HG03469 (cell line): ENCODE data around the gene SH3PXD2B.

ENCODE experiments used
- ATAC-seq: cut with Tn5 transposase; IDR thresholded peaks from one replicate; pipeline ENCODE4 v1.9.1; 2021; ENCODE audit warnings: mild to moderate bottlenecking, moderate library complexity, moderate number of reproducible peaks; ENCODE audit not compliant: unreplicated experiment

SH3PXD2B gene

DNA sequence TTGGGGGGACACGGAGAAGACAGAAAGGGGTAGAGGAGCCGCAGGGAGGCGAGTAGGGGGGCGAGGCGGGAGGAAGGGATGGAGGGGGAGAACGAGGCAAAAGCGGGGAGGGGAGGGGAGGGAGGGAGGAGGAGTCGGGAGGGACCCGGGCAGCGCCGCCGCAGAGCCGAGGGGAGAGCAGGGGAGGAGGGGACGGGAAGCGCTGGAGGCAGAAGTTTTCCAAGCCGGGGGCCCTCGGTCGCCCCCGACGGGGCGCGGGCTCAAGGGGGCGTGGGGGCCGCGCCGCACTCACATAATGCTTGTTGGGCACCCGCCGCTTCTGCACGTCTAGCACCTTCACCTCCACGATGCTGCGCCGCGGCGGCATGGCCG is 353 bp downstream of the SH3PXD2B start:
- ATAC-seq = no peak

GRCh38 chr5:172453206-172453985 is 929 bp downstream of the SH3PXD2B start:
- no peak for ATAC-seq

- no peak for ATAC-seq
Measured at GRCh38 chr5:172452398-172453205, 1.7 kb downstream of the SH3PXD2B start.

GRCh38 chr5:172451771-172452197 is 2.5 kb downstream of the SH3PXD2B start:
- no peak for ATAC-seq

GRCh38 chr5:172450861-172451695 is 3.2 kb downstream of the SH3PXD2B start:
- ATAC-seq = no peak

- ATAC-seq = no peak
Measured at GRCh38 chr5:172450453-172450852, 3.9 kb downstream of the SH3PXD2B start.

- no peak for ATAC-seq
Measured at GRCh38 chr5:172448999-172449398, 5.3 kb downstream of the SH3PXD2B start.

GRCh38 chr5:172447646-172448365 is 6.5 kb downstream of the SH3PXD2B start:
- ATAC-seq = no peak

DNA sequence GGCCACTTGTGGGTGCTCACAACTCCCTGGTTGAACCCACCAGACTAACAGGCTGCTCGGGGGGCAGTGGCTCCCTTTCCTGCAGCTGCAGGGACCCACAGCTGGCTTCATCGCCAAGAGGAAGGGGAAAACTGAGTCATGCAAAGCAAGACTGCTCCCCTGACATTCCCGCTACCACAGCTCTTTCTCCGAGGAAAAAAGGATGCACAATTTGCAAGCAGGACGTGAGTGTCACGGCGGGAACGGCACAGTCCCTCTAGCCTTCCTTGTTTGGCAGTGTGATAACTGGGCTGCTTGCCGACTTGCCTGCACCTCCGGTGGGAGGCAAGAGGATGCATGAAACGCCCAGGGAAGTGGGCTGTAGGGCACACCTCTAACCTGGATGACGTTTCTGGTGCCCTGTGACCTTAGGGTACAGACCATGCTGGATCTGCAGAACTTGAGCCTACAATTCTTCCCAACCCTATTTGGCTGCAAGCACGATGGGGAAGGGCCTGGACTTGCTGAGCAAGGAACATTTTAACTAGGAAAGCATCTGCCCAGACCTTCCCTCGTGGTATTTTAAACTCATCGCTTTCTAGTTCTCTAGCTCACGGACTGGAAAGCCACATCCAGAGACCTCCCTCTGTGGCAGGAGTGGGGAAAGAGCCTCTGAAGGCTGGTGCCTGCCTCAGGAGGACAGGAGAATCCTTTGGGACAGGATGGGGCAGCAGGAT is 7.8 kb downstream of the SH3PXD2B start:
- no peak for ATAC-seq

- ATAC-seq = no peak
Measured at GRCh38 chr5:172445866-172446265, 8.5 kb downstream of the SH3PXD2B start.

DNA sequence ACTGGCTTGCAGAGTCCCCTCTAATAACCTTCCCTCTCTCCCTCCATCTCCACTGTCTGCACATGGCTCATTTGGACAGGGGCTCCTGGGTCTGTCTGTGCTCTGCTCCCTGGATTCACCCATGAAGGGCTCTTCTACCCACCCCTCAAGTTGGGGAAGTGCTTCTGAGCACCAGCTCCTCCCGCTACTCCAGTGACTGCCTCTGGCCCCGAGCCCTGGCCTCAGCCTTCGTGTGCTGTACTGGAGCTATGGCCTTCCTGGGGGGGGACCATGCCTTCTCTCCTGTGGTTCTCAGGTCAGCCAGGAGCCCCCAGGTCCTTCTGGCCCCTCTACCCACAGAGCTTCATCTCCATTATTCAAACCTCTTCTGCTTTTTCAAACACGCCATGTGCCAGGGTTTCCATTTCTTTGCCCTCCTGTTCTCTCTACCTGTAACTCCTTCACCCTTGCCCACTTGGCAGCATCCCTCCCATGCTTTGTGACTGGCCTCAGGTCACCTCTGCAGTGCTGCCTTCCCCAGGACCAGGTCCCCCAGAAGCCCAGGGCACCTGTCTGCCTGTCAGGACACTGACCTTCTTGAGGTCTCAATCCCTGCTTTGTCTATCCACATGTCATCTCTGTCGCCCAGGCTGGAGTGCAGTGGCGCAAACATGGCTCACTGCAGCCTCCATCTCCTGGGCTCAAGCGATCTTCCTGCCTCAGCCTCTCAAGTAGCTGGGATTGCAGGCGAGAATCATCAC is 9.5 kb downstream of the SH3PXD2B start:
- ATAC-seq = no peak

GRCh38 chr5:172444110-172444510 is 10.2 kb downstream of the SH3PXD2B start:
- no peak for ATAC-seq

- ATAC-seq = no peak
Measured at GRCh38 chr5:172443441-172444109, 10.8 kb downstream of the SH3PXD2B start.

GRCh38 chr5:172442592-172442991 is 11.7 kb downstream of the SH3PXD2B start:
- ATAC-seq = no peak

- no peak for ATAC-seq
Measured at GRCh38 chr5:172441262-172441751, 13.0 kb downstream of the SH3PXD2B start.

GRCh38 chr5:172440486-172440885 is 13.8 kb downstream of the SH3PXD2B start:
- no peak for ATAC-seq

GRCh38 chr5:172439785-172440477 is 14.4 kb downstream of the SH3PXD2B start:
- no peak for ATAC-seq

DNA sequence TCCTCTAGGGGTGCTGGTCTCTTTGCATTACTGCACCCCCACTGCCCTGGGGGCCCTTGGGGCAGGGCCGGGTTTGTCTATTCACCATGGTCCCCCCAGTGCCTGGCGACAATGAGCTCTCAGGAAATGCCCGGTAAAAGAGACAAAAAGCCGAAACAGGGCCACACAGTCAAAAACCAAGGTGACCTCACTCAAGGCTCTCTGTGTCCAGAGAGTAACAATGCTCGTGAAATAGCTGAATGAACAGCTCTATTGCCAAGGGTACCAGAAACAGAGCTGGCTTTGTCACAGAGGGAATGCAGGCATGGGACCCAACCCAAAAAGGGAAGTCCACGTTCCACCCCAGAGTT is 16.0 kb downstream of the SH3PXD2B start:
- no peak for ATAC-seq
